Activated T-cell treated with anti-CD3 and anti-CD28 coated beads for 4 hours (primary cell): ENCODE data around the gene UNC79.

ENCODE experiments used
- DNase-seq: peaks from one replicate; pipeline ENCODE4 v3.0.0-alpha.2; 2020

Gene UNC79

GRCh38 chr14:93712838-93713724 is 282.3 kb downstream of the UNC79 start:
- no peak for DNase-seq

- DNase-seq, result no peak
Observed at GRCh38 chr14:93713726-93714405, 283.1 kb downstream of the UNC79 start.

GRCh38 chr14:93714605-93715004 is 283.9 kb downstream of the UNC79 start:
- DNase-seq, result no peak

- no peak for DNase-seq
Observed at GRCh38 chr14:93715279-93715927, 284.7 kb downstream of the UNC79 start.

GRCh38 chr14:93716002-93716745 is 285.4 kb downstream of the UNC79 start:
- DNase-seq, result no peak

- no peak for DNase-seq
Observed at GRCh38 chr14:93716746-93717667, 286.3 kb downstream of the UNC79 start.

GRCh38 chr14:93717668-93718320 is 287.1 kb downstream of the UNC79 start:
- no peak for DNase-seq

- DNase-seq, result no peak
Observed at GRCh38 chr14:93719256-93719655, 288.5 kb downstream of the UNC79 start.

- no peak for DNase-seq
Observed at GRCh38 chr14:93720076-93720815, 289.5 kb downstream of the UNC79 start.

- no peak for DNase-seq
Observed at GRCh38 chr14:93720981-93721483, 290.3 kb downstream of the UNC79 start.

- DNase-seq, result no peak
Observed at GRCh38 chr14:93723001-93723400, 292.3 kb downstream of the UNC79 start.

GRCh38 chr14:93725002-93725582 is 294.4 kb downstream of the UNC79 start:
- DNase-seq, result no peak

- DNase-seq, result no peak
Observed at GRCh38 chr14:93725993-93726392, 295.3 kb downstream of the UNC79 start.

GRCh38 chr14:93727039-93727740 is 296.5 kb downstream of the UNC79 start:
- DNase-seq, result no peak

GRCh38 chr14:93727917-93728650 is 297.3 kb downstream of the UNC79 start:
- no peak for DNase-seq

GRCh38 chr14:93728651-93729016 is 297.9 kb downstream of the UNC79 start:
- DNase-seq, result no peak

GRCh38 chr14:93729993-93730392 is 299.3 kb downstream of the UNC79 start:
- DNase-seq, result no peak

GRCh38 chr14:93731753-93732152 is 301.0 kb downstream of the UNC79 start:
- DNase-seq, result no peak

GRCh38 chr14:93732524-93732923 is 301.8 kb downstream of the UNC79 start:
- no peak for DNase-seq
